GM12874 (cell line): Measurements from ENCODE around the gene CDC42EP1.

Experiments
- TF ChIP-seq, protein P1 (sequence below): IDR thresholded peaks from 2 replicates; pipeline ENCODE4 v1.5.1; 2011; ENCODE audit warnings: low read depth, mild to moderate bottlenecking, control low read depth, low read length, moderate library complexity; ENCODE audit not compliant: insufficient read depth

Gene CDC42EP1

DNA sequence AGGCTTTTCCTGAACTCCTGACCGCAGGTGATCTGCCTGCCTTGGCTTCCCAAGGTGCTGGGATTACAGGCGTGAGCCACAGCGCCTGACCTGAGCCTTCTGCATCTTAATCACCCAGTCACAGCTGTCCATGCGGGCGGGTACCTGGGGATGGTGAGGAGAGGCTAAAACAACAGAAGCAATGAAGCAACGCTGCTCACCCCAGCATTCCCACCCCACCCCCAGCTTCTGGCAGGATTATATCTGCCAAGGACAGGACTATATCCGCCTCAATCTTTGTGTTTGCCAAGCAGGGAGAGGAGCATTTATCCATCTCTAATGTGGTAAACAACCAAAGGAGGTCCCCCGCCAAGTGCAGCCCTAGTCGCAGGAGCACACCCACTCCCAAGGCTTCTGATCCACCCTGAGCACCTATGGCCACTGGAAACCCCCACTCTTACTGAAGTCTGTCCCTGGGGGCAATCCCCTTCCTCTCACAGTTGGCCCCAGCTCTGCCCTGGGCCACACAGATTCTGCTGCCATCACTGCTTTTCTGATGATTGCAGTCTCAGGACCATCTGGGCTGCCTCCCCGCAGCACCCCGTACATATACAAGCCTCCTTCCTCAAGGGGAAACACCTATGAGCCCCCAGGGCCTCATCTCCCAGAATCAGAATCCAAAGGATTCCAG is 28.4 kb downstream of the CDC42EP1 start:
- TF ChIP-seq, protein P1, sequence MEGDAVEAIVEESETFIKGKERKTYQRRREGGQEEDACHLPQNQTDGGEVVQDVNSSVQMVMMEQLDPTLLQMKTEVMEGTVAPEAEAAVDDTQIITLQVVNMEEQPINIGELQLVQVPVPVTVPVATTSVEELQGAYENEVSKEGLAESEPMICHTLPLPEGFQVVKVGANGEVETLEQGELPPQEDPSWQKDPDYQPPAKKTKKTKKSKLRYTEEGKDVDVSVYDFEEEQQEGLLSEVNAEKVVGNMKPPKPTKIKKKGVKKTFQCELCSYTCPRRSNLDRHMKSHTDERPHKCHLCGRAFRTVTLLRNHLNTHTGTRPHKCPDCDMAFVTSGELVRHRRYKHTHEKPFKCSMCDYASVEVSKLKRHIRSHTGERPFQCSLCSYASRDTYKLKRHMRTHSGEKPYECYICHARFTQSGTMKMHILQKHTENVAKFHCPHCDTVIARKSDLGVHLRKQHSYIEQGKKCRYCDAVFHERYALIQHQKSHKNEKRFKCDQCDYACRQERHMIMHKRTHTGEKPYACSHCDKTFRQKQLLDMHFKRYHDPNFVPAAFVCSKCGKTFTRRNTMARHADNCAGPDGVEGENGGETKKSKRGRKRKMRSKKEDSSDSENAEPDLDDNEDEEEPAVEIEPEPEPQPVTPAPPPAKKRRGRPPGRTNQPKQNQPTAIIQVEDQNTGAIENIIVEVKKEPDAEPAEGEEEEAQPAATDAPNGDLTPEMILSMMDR = no peak

DNA sequence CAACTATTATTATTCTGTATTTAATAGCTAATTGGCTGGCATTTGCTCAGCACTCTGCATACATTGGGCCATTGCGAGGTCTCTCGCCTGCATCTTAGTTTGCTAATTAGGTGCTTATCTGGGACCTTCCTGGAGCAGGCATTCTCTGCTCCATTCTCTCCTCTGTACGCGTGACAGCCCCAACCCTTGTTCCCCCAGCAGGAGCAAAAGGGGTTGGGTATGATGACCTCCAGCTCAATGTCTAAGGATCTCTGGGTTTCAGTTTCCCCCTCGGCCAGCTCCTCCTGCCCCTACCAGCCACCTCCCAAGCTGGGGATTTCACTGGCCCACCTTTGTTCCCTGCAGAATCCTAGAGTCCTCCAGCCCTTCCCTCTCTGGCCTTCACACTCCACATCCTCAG is 29.4 kb downstream of the CDC42EP1 start:
- TF ChIP-seq, protein P1 = no peak

DNA sequence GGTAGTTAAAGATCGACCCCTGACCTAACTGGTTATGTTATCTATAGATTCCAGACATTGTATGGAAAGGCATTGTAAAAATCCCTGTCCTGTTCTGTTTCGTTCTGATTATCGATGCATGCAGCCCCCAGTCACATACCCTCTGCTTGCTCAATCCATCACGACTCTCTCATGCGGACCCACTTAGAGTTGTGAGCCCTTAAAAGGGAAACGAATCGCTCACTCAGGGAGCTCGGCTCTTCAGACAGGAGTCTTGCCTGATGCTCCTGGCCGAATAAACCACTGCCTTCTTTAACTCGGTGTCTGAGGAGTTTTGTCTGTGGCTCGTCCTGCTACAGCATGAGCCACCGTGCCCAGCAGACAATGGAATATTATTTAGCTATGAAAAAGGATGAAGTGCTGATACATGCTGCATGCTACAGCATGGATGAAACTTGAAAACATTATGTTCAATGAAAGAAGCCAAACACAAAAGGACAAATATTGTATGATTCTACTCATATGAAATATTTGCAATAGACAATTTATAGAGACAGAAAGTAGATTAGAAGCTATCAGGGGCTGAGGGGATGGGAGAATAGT is 31.6 kb downstream of the CDC42EP1 start:
- TF ChIP-seq, protein P1 = no peak

DNA sequence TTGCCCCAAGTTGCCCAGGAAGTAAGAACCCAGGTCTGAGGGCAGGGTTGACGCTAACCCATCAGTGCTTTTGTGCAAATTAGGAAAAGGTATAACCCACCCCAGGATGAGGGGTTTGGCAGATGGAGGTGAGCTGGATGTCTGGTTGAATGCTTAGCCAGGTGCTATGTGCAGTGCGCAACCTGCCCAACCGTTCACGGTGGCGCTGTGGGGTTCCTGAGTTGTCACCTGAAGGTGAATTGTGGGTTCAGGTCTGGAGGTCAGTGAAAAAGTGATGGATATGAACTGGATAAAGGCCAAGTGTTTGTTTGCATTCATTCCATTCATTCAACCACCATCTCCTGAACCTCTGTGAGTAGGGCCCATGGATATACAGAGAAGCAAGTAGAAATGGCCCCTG is 34.0 kb downstream of the CDC42EP1 start:
- TF ChIP-seq, protein P1 = no peak

GRCh38 chr22:37599153-37599552 is 38.9 kb downstream of the CDC42EP1 start:
- TF ChIP-seq, protein P1 = no peak

GRCh38 chr22:37601203-37601539 is 40.9 kb downstream of the CDC42EP1 start:
- TF ChIP-seq, protein P1 = no peak

- TF ChIP-seq, protein P1 = no peak
Measured at GRCh38 chr22:37601540-37602442, 41.5 kb downstream of the CDC42EP1 start.
